SU-DHL-6 (cell line): ENCODE results near the gene LBX2.

Experiments
- H2AFZ ChIP-seq: fragments of 200-600 bp; sonication (generic); 2 replicates; pipeline ENCODE4 v1.6.1; 2014; ENCODE audit warnings: low read depth, mild to moderate bottlenecking, moderate library complexity, mixed read lengths, antibody characterized with exemption, low read length; ENCODE audit not compliant: severe bottlenecking
- H3F3A ChIP-seq: fragments of 200-600 bp; shearing (Covaris generic); 2 replicates; pipeline ENCODE4 v1.6.0; 2016; ENCODE audit warnings: antibody characterized with exemption, mild to moderate bottlenecking; ENCODE audit not compliant: insufficient read depth
- H3K27ac ChIP-seq: fragments of 200-600 bp; sonication (generic); 2 replicates; pipeline ENCODE4 v1.5.1; 2016; ENCODE audit warnings: low read depth, mild to moderate bottlenecking, low read length, moderate library complexity, mixed read lengths
- H3K27me3 ChIP-seq: fragments of 200-600 bp; sonication (generic), shearing (Covaris generic); 2 replicates; pipeline ENCODE4 v1.6.0; 2014; ENCODE audit warnings: mild to moderate bottlenecking, low read length
- H3K36me3 ChIP-seq: fragments of 200-600 bp; sonication (generic); 2 replicates; pipeline ENCODE4 v1.6.1; 2014; ENCODE audit warnings: mild to moderate bottlenecking, low read length, mixed read lengths
- H3K4me2 ChIP-seq: fragments of 300-600, 200-600 bp; shearing (Covaris generic), sonication (generic); 2 replicates; pipeline ENCODE4 v1.6.0; 2014; ENCODE audit warnings: low read length, low read depth, mild to moderate bottlenecking; ENCODE audit not compliant: poor library complexity, severe bottlenecking
- H3K4me3 ChIP-seq: fragments of 200-600 bp; sonication (generic); 2 replicates; pipeline ENCODE4 v1.5.1; 2014; ENCODE audit warnings: antibody characterized with exemption, low read length, mild to moderate bottlenecking, mixed read lengths; ENCODE audit not compliant: insufficient read depth, poor library complexity, severe bottlenecking
- H3K79me2 ChIP-seq: fragments of 200-600 bp; sonication (generic); 2 replicates; pipeline ENCODE4 v1.6.1; 2014; ENCODE audit warnings: mild to moderate bottlenecking, low read length, moderate library complexity; ENCODE audit not compliant: insufficient read depth
- H3K9ac ChIP-seq: fragments of 200-600 bp; sonication (generic); 2 replicates; pipeline ENCODE4 v1.7.0; 2014; ENCODE audit warnings: mild to moderate bottlenecking, low read length
- H3K9me2 ChIP-seq: fragments of 200-600 bp; sonication (generic); replicated peaks from 2 replicates; pipeline ENCODE4 v1.6.1; 2014; ENCODE audit warnings: low read length; ENCODE audit not compliant: insufficient read depth
- H3K9me3 ChIP-seq: fragments of 200-600 bp; sonication (generic); 2 replicates; pipeline ENCODE4 v1.6.1; 2014; ENCODE audit warnings: low read length, mixed read lengths; ENCODE audit not compliant: insufficient read depth
- H4K20me1 ChIP-seq: fragments of 200-600 bp; sonication (generic); 2 replicates; pipeline ENCODE4 v1.6.1; 2014; ENCODE audit warnings: low read depth, mild to moderate bottlenecking, antibody characterized with exemption, low read length, moderate library complexity, mixed read lengths
- CTCF ChIP-seq: fragments of 200-600 bp; sonication (generic); IDR thresholded peaks from one replicate; pipeline ENCODE4 v1.5.1; 2017; ENCODE audit warnings: antibody characterized with exemption, mild to moderate bottlenecking, low read length, moderate library complexity; ENCODE audit not compliant: insufficient read depth, poor library complexity, severe bottlenecking
- EZH2phosphoT487 ChIP-seq: fragments of 200-600 bp; sonication (generic), shearing (Covaris generic); conservative IDR thresholded peaks from 2 replicates; pipeline ENCODE4 v1.6.1; 2018; ENCODE audit warnings: mild to moderate bottlenecking, antibody characterized with exemption, low read length, moderate library complexity, mixed read lengths

The LBX2 gene

GRCh38 chr2:74524005-74524404 lies 24.6 kb upstream of the LBX2 start:
- no peaks in the 10 kb centered on the region for H3K9me3 ChIP-seq
- H3K27me3 ChIP-seq = no peaks in the 10 kb centered on the region

GRCh38 chr2:74522516-74522915 lies 23.1 kb upstream of the LBX2 start:
- no peak overlapping the region for H3K4me3 ChIP-seq
- H3K4me2 ChIP-seq = no peak overlapping the region
- peaks cover 11% of the 10 kb centered on the region for H3K36me3 ChIP-seq
- H3K27me3 ChIP-seq = no peaks in the 10 kb centered on the region
- H3F3A ChIP-seq = 0 out of 2 replicates have a peak, but pooled peaks cover 6% of the 10 kb centered on the region
- H4K20me1 ChIP-seq = no peaks in the 10 kb centered on the region
- no peak overlapping the region for H2AFZ ChIP-seq
- no peak for TF ChIP-seq CTCF
- TF ChIP-seq EZH2phosphoT487 = no peak
- no peaks in the 10 kb centered on the region; the same call in 1 of the 2 replicates for H3K79me2 ChIP-seq
- no peak overlapping the region for H3K9ac ChIP-seq
- no peaks in the 10 kb centered on the region for H3K9me2 ChIP-seq
- H3K27ac ChIP-seq = no peak overlapping the region
- H3K9me3 ChIP-seq = no peaks in the 10 kb centered on the region

More at GRCh38 chr2:74524005-74524404, 24.6 kb upstream of the LBX2 start:
- Histone ChIP-seq H3K9ac (no peak overlapping the region), H3K4me2 (no peak overlapping the region), H2AFZ (no peak overlapping the region), H3K79me2 (peaks cover 14% of the 10 kb centered on the region), H3F3A (0 out of 2 replicates have a peak, but pooled peaks cover 6% of the 10 kb centered on the region), H3K9me2 (no peaks in the 10 kb centered on the region), H3K27ac (no peak overlapping the region), H4K20me1 (no peaks in the 10 kb centered on the region), H3K36me3 (peaks cover 11% of the 10 kb centered on the region), H3K4me3 (no peak overlapping the region)
- TF ChIP-seq EZH2phosphoT487 (no peak), CTCF (no peak)

GRCh38 chr2:74516650-74517049 lies 17.2 kb upstream of the LBX2 start:
- Histone ChIP-seq H4K20me1 (no peaks in the 10 kb centered on the region), H3K4me2 (no peak overlapping the region)

More at GRCh38 chr2:74516650-74517049, 17.2 kb upstream of the LBX2 start:
- no peaks in the 10 kb centered on the region for H3K9me2 ChIP-seq
- no peaks in the 10 kb centered on the region for H3K36me3 ChIP-seq
- no peak overlapping the region for H3K4me3 ChIP-seq
- no peak overlapping the region for H3K9ac ChIP-seq
- no peaks in the 10 kb centered on the region for H3K27me3 ChIP-seq
- H3F3A ChIP-seq = no peaks in the 10 kb centered on the region
- H3K79me2 ChIP-seq = no peaks in the 10 kb centered on the region
- no peak overlapping the region for H2AFZ ChIP-seq
- H3K9me3 ChIP-seq = no peaks in the 10 kb centered on the region
- TF ChIP-seq EZH2phosphoT487 (no peak), CTCF (no peak)
- H3K27ac ChIP-seq = no peak overlapping the region
